HCT116 (cell line): ENCODE results near the gene RACK1.

Experiments
- CBX3 ChIP-seq: IDR thresholded peaks from 2 replicates; pipeline ENCODE4 v1.6.1; 2012; ENCODE audit warnings: low read depth
- CEBPB ChIP-seq: IDR thresholded peaks from 2 replicates; pipeline ENCODE4 v1.6.1; 2012; ENCODE audit warnings: low read depth
- ELF1 ChIP-seq: IDR thresholded peaks from 2 replicates; pipeline ENCODE4 v1.6.1; 2012; ENCODE audit warnings: low read depth, borderline replicate concordance
- EZH2phosphoT487 ChIP-seq: fragments of 200-600 bp; IDR thresholded peaks from 2 replicates; pipeline ENCODE4 v1.6.1; 2018; ENCODE audit warnings: antibody characterized with exemption, borderline replicate concordance
- FOSL1 ChIP-seq: IDR thresholded peaks from 2 replicates; pipeline ENCODE4 v1.6.1; 2012; ENCODE audit warnings: low read depth
- JUND ChIP-seq: IDR thresholded peaks from 2 replicates; pipeline ENCODE4 v1.6.1; 2012
- POLR2A ChIP-seq: IDR thresholded peaks from 2 replicates; pipeline ENCODE4 v1.7.0; 2011; ENCODE audit warnings: borderline replicate concordance; ENCODE audit not compliant: insufficient read depth, insufficient read length; ENCODE audit errors: extremely low read depth
- POLR2AphosphoS5 ChIP-seq: IDR thresholded peaks from 2 replicates; pipeline ENCODE4 v1.6.1; 2011; ENCODE audit warnings: mild to moderate bottlenecking, low read depth, low read length, moderate library complexity
- RAD21 ChIP-seq: IDR thresholded peaks from 2 replicates; pipeline ENCODE4 v1.6.1; 2012; ENCODE audit warnings: low read depth, mild to moderate bottlenecking
- TF ChIP-seq, protein P1 (sequence below), 3 experiments: fragments of 200-600 bp in 1 of 3; sonication (generic) in 1 of 3; IDR thresholded peaks in 2 of 3; conservative IDR thresholded peaks in 1 of 3; 2 replicates each; pipeline ENCODE4 v1.5.1; 2012 to 2017; ENCODE audit warnings: low read depth in 2 of 3, low read length in 2 of 3, antibody characterized with exemption in 1 of 3, borderline replicate concordance in 1 of 3, control low read depth in 1 of 3, mild to moderate bottlenecking in 1 of 3, mixed read lengths in 1 of 3, mixed run types in 1 of 3, moderate library complexity in 1 of 3; ENCODE audit not compliant: insufficient read depth in 1 of 3
- TF ChIP-seq, protein P2 (sequence below): IDR thresholded peaks from 2 replicates; pipeline ENCODE4 v1.6.1; 2011; ENCODE audit warnings: mild to moderate bottlenecking, low read length, moderate library complexity; ENCODE audit not compliant: insufficient replicate concordance; ENCODE audit errors: extremely low read depth
- TF ChIP-seq, protein P3 (sequence below): IDR thresholded peaks from 2 replicates; pipeline ENCODE4 v1.6.1; 2012

DNA sequence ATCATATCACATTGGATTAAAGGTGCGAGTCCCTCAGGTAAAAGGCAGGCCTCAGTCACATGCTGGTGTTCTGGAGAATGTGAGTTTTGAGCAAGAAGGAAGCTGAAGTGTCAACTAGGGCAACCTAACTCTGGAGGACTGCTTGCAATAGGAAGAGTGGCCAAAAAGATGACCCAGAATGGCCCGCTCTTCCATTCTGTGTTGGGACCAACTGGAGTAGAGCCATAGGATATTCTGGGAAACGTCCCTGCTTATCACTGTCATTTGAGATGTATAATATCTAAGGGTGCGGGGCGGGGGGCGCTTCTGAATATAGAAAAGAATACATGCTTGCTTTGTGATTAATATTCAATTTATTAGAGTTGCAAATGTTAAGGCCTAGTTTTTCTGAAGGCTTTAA is 31.6 kb downstream of the RACK1 start:
- TF ChIP-seq, protein P1, sequence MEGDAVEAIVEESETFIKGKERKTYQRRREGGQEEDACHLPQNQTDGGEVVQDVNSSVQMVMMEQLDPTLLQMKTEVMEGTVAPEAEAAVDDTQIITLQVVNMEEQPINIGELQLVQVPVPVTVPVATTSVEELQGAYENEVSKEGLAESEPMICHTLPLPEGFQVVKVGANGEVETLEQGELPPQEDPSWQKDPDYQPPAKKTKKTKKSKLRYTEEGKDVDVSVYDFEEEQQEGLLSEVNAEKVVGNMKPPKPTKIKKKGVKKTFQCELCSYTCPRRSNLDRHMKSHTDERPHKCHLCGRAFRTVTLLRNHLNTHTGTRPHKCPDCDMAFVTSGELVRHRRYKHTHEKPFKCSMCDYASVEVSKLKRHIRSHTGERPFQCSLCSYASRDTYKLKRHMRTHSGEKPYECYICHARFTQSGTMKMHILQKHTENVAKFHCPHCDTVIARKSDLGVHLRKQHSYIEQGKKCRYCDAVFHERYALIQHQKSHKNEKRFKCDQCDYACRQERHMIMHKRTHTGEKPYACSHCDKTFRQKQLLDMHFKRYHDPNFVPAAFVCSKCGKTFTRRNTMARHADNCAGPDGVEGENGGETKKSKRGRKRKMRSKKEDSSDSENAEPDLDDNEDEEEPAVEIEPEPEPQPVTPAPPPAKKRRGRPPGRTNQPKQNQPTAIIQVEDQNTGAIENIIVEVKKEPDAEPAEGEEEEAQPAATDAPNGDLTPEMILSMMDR (IDR thresholded peaks at IDR 0.05 in 2 of 3, conservative IDR thresholded peaks at IDR 0.05 in 1 of 3; ENCODE audit: borderline replicate concordance in 1 of 3, insufficient read depth in 1 of 3, low read depth in 2 of 3, low read length in 2 of 3): no peak
- TF ChIP-seq, protein P2, sequence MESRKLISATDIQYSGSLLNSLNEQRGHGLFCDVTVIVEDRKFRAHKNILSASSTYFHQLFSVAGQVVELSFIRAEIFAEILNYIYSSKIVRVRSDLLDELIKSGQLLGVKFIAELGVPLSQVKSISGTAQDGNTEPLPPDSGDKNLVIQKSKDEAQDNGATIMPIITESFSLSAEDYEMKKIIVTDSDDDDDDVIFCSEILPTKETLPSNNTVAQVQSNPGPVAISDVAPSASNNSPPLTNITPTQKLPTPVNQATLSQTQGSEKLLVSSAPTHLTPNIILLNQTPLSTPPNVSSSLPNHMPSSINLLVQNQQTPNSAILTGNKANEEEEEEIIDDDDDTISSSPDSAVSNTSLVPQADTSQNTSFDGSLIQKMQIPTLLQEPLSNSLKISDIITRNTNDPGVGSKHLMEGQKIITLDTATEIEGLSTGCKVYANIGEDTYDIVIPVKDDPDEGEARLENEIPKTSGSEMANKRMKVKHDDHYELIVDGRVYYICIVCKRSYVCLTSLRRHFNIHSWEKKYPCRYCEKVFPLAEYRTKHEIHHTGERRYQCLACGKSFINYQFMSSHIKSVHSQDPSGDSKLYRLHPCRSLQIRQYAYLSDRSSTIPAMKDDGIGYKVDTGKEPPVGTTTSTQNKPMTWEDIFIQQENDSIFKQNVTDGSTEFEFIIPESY: no peak
- TF ChIP-seq CBX3: no peak
- TF ChIP-seq POLR2AphosphoS5: no peak
- TF ChIP-seq POLR2A: no peak
- TF ChIP-seq CEBPB: no peak
- no peak for TF ChIP-seq EZH2phosphoT487
- TF ChIP-seq RAD21: no peak
- TF ChIP-seq JUND: no peak
- TF ChIP-seq ELF1: no peak
- TF ChIP-seq, protein P3, sequence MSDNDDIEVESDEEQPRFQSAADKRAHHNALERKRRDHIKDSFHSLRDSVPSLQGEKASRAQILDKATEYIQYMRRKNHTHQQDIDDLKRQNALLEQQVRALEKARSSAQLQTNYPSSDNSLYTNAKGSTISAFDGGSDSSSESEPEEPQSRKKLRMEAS: no peak
- no peak for TF ChIP-seq FOSL1
